GM12875 (cell line): ENCODE measurements around the gene GPR35.

ENCODE experiments used
- H3K4me3 ChIP-seq: one replicate; pipeline ENCODE4 v1.5.1; 2011; ENCODE audit warnings: low read depth, low read length, control low read depth
- TF ChIP-seq, protein P1 (sequence below): IDR thresholded peaks from 2 replicates; pipeline ENCODE4 v1.5.1; 2011; ENCODE audit warnings: low read depth, mild to moderate bottlenecking, control low read depth, inconsistent platforms, low read length, moderate library complexity, borderline replicate concordance; ENCODE audit not compliant: insufficient read depth

The GPR35 gene

DNA sequence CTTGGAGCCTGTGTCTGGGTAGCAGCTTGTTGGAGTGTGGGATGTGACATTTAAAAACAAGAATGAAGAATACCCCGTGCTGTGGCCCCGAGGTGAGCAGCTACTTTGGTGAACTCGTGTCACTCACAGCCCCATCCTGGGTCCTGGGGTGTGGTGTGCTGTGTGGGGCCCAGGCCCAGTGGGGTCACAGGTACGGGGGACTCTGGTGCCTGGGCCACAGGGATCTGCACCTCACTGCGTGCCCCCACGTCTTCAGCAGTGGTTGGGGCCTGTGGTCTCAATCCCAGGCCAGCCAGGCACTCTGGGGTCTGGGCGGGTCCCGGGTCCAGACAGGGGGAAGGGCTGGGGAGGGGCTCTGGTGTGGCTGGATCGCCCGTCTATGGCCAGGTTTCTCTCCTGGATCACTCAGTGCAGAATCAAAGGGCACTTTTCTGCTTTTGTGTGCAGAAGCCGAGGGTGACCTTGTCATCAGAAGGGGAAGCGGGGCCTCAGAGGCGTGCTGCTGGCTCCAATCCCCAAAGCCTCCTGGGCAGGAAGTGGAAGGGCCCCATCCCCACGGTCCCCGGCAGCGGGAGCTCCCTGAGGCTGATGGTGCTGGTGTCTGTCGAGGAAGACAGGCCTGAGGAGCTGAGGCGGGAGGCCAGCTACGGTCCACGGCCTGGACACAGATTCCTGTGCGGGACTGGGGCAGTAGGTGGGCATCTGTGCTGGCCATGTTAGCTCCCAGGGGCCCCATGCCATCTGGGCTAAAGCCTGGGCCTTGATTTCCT is 1.4 kb downstream of the GPR35 start:
- no peak overlapping the region for H3K4me3 ChIP-seq
- TF ChIP-seq, protein P1, sequence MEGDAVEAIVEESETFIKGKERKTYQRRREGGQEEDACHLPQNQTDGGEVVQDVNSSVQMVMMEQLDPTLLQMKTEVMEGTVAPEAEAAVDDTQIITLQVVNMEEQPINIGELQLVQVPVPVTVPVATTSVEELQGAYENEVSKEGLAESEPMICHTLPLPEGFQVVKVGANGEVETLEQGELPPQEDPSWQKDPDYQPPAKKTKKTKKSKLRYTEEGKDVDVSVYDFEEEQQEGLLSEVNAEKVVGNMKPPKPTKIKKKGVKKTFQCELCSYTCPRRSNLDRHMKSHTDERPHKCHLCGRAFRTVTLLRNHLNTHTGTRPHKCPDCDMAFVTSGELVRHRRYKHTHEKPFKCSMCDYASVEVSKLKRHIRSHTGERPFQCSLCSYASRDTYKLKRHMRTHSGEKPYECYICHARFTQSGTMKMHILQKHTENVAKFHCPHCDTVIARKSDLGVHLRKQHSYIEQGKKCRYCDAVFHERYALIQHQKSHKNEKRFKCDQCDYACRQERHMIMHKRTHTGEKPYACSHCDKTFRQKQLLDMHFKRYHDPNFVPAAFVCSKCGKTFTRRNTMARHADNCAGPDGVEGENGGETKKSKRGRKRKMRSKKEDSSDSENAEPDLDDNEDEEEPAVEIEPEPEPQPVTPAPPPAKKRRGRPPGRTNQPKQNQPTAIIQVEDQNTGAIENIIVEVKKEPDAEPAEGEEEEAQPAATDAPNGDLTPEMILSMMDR: no peak

DNA sequence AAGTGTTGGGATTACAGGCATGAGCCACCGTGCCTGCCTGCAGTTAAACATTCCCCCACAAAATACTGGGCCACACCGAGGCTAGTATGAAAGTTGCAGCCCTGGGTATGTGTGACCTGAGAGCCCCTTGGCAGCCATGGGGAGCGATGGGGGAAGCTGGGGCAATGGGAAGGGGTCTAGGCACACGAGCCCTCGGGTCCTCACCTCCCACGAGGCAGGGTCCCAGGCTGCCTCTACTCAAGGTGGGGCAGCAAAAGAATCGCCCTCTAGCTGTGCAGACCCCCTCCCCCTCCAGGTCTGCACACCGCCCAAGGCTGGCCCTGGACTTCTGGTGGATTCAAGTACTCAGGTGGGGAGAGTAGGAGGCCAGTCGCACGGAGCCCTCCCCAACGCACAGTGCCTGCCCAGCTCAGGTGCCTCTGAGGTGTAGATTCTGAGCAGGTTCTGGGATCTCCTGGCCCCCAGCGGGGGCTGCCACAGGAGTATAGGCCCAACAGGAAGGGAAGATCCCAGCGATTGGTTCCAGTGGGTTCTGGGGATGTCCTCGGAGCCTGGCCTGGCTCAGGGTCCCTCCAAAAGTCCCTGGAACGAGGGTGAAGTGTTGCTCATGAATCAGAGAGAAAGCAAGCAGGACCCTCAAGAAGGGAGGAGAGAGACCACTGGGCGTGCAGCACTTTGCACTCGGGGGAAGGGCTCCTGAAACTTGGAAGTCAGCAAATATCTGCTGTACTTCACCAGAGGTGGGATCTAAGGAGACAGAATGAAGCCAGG is 2.6 kb downstream of the GPR35 start:
- no peak overlapping the region for H3K4me3 ChIP-seq
- TF ChIP-seq, protein P1: no peak

DNA sequence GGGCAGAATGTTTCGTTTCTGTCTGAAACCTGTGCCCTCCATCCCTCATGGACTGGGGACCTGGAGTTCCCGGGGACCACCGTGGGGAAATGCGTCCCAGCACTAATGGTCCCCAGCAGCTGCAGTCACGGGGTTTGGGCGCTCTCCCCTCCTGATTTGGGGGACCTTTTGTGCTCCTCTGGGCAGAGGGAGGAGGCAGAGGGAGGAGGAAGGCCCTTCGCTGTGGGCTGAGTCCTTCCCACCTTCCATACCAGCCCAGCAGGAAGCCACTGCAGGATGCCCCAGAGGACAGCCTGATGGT is 3.2 kb downstream of the GPR35 start:
- TF ChIP-seq, protein P1: no peak
- H3K4me3 ChIP-seq: no peak overlapping the region

DNA sequence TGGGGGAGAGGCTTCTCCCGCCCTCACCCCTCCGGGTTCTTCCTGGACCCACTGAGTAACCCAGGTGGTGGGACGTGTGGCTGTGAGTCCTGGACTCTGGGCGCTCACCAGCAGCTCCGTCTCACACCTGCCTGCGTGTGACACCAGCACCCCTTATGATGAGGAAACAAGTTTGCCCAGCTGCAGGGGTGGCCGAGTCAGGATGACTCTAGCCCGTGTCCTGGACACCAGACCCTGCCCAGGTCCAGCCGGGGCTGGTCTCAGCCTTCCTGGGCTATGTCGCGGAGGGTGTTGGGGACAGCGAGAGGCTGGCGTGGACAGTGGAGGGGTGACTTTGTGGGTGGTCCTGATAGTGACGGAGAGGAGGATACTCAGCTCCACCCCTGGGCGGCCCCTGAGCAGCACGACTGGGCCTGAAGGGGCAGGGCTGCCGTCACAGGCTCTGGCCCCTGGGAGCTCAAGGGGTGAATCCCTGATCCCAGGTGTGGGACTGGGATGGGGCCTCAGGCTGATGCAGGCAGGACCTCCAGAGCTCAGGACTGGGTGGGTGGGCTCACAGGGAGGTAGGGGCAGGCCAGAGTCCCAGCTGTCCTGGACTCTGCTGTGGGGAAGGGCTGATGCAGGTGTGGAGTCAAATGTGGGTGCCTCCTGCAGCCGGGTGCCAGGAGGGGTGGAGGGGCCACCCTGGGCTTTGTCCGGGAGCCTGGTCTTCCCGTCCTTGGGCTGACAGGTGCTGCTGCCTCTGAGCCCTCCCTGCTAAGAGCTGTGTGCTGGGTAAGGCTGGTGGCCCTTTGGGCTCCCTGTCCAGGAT is 3.7 kb downstream of the GPR35 start:
- H3K4me3 ChIP-seq: no peak overlapping the region
- TF ChIP-seq, protein P1: no peak

DNA sequence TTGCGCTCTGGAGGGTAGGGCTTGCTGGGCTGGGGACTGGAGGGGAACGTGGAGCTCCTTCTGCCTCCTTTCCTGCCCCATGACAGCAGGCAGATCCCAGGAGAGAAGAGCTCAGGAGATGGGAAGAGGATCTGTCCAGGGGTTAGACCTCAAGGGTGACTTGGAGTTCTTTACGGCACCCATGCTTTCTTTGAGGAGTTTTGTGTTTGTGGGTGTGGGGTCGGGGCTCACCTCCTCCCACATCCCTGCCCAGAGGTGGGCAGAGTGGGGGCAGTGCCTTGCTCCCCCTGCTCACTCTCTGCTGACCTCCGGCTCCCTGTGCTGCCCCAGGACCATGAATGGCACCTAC is 4.3 kb downstream of the GPR35 start:
- H3K4me3 ChIP-seq: no peak overlapping the region
- TF ChIP-seq, protein P1: no peak

DNA sequence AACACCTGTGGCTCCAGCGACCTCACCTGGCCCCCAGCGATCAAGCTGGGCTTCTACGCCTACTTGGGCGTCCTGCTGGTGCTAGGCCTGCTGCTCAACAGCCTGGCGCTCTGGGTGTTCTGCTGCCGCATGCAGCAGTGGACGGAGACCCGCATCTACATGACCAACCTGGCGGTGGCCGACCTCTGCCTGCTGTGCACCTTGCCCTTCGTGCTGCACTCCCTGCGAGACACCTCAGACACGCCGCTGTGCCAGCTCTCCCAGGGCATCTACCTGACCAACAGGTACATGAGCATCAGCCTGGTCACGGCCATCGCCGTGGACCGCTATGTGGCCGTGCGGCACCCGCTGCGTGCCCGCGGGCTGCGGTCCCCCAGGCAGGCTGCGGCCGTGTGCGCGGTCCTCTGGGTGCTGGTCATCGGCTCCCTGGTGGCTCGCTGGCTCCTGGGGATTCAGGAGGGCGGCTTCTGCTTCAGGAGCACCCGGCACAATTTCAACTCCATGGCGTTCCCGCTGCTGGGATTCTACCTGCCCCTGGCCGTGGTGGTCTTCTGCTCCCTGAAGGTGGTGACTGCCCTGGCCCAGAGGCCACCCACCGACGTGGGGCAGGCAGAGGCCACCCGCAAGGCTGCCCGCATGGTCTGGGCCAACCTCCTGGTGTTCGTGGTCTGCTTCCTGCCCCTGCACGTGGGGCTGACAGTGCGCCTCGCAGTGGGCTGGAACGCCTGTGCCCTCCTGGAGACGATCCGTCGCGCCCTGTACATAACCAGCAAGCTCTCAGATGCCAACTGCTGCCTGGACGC is 4.9 kb downstream of the GPR35 start:
- H3K4me3 ChIP-seq: no peak overlapping the region
- TF ChIP-seq, protein P1: no peak
